Astrocyte (in vitro differentiated cells and primary cell): ENCODE results near the gene CCNYL1.

ENCODE experiments used
- CTCF ChIP-seq: IDR thresholded peaks from 2 replicates; pipeline ENCODE4 v1.5.1; 2011; ENCODE audit warnings: low read depth, mild to moderate bottlenecking, inconsistent platforms, low read length, moderate library complexity; ENCODE audit not compliant: insufficient read depth
- EZH2 ChIP-seq: IDR thresholded peaks from 2 replicates; pipeline ENCODE4 v1.6.1; 2012; ENCODE audit warnings: mild to moderate bottlenecking, low read length, inconsistent platforms; ENCODE audit not compliant: insufficient read depth

- TF ChIP-seq CTCF (no peak), EZH2 (no peak)
Measured at GRCh38 chr2:207695293-207695692, 16.1 kb upstream of the CCNYL1 start.
